ENCODE measurements around the gene PIK3C2G. TPM values are rescaled to one million over a fixed set of nuclear protein-coding genes. Genes with fewer than 3 reads are reported as not detected.

Gene PIK3C2G
- total RNA-seq, 1 donor from 2014 or later, result 0.59 TPM

GRCh38 chr12:18358077-18358476 is 96.8 kb downstream of the PIK3C2G start:
- ATAC-seq (no peak), DNase-seq (no peak)
- Histone ChIP-seq H3K27ac (no peak overlapping the region), H3K4me1 (no peaks in the 10 kb centered on the region), H3K4me3 (no peak overlapping the region), H3K36me3 (no peaks in the 10 kb centered on the region), H3K9me3 (no peaks in the 10 kb centered on the region), H3K27me3 (ENCODE audit: low read depth) (no peaks in the 10 kb centered on the region)
- no peak for TF ChIP-seq CTCF (IDR thresholded peaks at IDR 0.05)
- intact Hi-C loops (cut with DNase I), result no loop called here

- no peaks in the 10 kb centered on the region for H3K4me1 ChIP-seq
- no peak for DNase-seq
- no peaks in the 10 kb centered on the region for H3K9me3 ChIP-seq
- ATAC-seq, result no peak
- H3K27me3 ChIP-seq (ENCODE audit: low read depth), result no peaks in the 10 kb centered on the region
- no peak overlapping the region for H3K4me3 ChIP-seq
- H3K27ac ChIP-seq, result no peak overlapping the region
- intact Hi-C loops (cut with DNase I), result no loop called here
- H3K36me3 ChIP-seq, result no peaks in the 10 kb centered on the region
- TF ChIP-seq CTCF (IDR thresholded peaks at IDR 0.05), result no peak
Observed at GRCh38 chr12:18358930-18359329, 97.6 kb downstream of the PIK3C2G start.

GRCh38 chr12:18361433-18361832 is 100.1 kb downstream of the PIK3C2G start:
- no peaks in the 10 kb centered on the region for H3K9me3 ChIP-seq

GRCh38 chr12:18363321-18363720 is 102.0 kb downstream of the PIK3C2G start:
- H3K4me1 ChIP-seq, result no peaks in the 10 kb centered on the region
- no peak overlapping the region for H3K27ac ChIP-seq
- no peaks in the 10 kb centered on the region for H3K9me3 ChIP-seq
- no peak for DNase-seq
- ATAC-seq, result no peak
- no peak overlapping the region for H3K4me3 ChIP-seq
- no peaks in the 10 kb centered on the region for H3K27me3 ChIP-seq (ENCODE audit: low read depth)
- intact Hi-C loops (cut with DNase I), result no loop called here
- no peak for TF ChIP-seq CTCF (IDR thresholded peaks at IDR 0.05)
- H3K36me3 ChIP-seq, result no peaks in the 10 kb centered on the region

More at GRCh38 chr12:18361433-18361832, 100.1 kb downstream of the PIK3C2G start:
- H3K27me3 ChIP-seq (ENCODE audit: low read depth), result no peaks in the 10 kb centered on the region
- TF ChIP-seq CTCF (IDR thresholded peaks at IDR 0.05), result no peak
- H3K4me1 ChIP-seq, result no peaks in the 10 kb centered on the region
- DNase-seq, result no peak
- H3K36me3 ChIP-seq, result no peaks in the 10 kb centered on the region
- no peak overlapping the region for H3K27ac ChIP-seq
- no peak for ATAC-seq
- intact Hi-C loops (cut with DNase I), result no loop called here
- no peak overlapping the region for H3K4me3 ChIP-seq

GRCh38 chr12:18368594-18368993 is 107.3 kb downstream of the PIK3C2G start:
- no peak for ATAC-seq
- Histone ChIP-seq H3K9me3 (no peaks in the 10 kb centered on the region), H3K4me3 (no peak overlapping the region), H3K36me3 (no peaks in the 10 kb centered on the region), H3K27me3 (ENCODE audit: low read depth) (no peaks in the 10 kb centered on the region), H3K4me1 (no peaks in the 10 kb centered on the region), H3K27ac (no peak overlapping the region)
- DNase-seq, result no peak
- TF ChIP-seq CTCF (IDR thresholded peaks at IDR 0.05), result no peak
- intact Hi-C loops (cut with DNase I), result no loop called here

GRCh38 chr12:18373181-18373580 is 111.9 kb downstream of the PIK3C2G start:
- intact Hi-C loops (cut with DNase I), result no loop called here
- DNase-seq (no peak), ATAC-seq (no peak)
- Histone ChIP-seq H3K36me3 (no peaks in the 10 kb centered on the region), H3K4me1 (no peaks in the 10 kb centered on the region), H3K9me3 (no peaks in the 10 kb centered on the region), H3K4me3 (no peak overlapping the region), H3K27ac (no peak overlapping the region), H3K27me3 (ENCODE audit: low read depth) (no peaks in the 10 kb centered on the region)
- no peak for TF ChIP-seq CTCF (IDR thresholded peaks at IDR 0.05)
